ENCODE measurements around the gene S100B.

- TF ChIP-seq CTCF (IDR thresholded peaks at IDR 0.05) (no peak), POLR2AphosphoS5 (IDR thresholded peaks at IDR 0.05) (no peak), POLR2A (IDR thresholded peaks at IDR 0.05) (no peak)
Observed at GRCh38 chr21:46562964-46563607, 41.8 kb downstream of the S100B start.

Data from transverse colon (tissue), 4 donors.